ENCODE measurements around the gene CLPX.

DNA sequence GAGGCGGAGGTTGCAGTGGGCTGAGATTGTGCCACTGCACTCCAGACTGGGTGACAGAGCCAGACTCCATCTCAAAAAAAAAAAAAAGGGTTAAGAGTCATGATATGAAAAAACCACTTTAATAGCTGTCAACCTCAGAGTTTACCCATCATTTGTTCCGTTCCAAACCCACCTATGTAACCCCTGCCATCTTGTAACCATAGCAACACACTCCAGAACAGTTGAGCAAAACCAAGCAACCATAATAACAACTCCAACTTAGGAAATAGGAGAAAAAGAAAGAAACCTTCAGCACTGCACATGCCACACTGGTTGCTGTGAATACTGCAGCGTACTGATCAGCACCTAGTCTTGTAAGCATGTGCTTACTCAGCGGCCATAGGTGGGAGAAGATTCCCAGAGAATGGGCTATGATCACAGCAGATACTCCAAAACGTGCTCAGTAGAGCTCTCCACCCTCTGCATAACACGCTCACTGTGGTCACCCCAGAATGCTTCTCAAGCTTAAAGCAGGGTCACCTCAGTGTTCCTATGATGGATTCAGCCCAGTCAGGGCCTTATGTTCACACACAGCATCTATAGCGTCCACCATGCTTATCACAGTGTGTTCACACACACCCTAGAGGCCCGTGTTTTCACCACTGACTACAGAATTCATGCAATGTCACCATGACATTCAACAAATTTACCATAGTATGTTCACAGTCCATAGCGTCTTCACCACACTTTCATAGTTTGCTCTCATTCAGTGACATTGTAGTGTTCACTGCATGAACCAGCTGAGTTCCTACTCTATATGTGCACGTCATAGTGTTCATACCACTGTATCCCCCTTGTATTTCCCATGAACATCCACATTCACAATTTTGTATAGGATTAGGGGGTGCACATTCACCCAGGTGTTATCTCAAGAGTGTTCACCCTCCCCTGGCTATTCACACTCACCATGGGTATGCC, 32.7 kb upstream of the CLPX start:
- no peak for TF ChIP-seq EZH2 (IDR thresholded peaks at IDR 0.05; ENCODE audit: low read length, unreplicated experiment)
- TF ChIP-seq, protein P1, sequence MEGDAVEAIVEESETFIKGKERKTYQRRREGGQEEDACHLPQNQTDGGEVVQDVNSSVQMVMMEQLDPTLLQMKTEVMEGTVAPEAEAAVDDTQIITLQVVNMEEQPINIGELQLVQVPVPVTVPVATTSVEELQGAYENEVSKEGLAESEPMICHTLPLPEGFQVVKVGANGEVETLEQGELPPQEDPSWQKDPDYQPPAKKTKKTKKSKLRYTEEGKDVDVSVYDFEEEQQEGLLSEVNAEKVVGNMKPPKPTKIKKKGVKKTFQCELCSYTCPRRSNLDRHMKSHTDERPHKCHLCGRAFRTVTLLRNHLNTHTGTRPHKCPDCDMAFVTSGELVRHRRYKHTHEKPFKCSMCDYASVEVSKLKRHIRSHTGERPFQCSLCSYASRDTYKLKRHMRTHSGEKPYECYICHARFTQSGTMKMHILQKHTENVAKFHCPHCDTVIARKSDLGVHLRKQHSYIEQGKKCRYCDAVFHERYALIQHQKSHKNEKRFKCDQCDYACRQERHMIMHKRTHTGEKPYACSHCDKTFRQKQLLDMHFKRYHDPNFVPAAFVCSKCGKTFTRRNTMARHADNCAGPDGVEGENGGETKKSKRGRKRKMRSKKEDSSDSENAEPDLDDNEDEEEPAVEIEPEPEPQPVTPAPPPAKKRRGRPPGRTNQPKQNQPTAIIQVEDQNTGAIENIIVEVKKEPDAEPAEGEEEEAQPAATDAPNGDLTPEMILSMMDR (conservative IDR thresholded peaks at IDR 0.05; ENCODE audit: low read depth, low read length), result no peak

Data from PC-3 (cell line).